Type B pancreatic cell (in vitro differentiated cells): ENCODE results near the gene THEMIS. TPM values are rescaled to one million over a fixed set of nuclear protein-coding genes. Genes with fewer than 3 reads are reported as not detected.

Source experiments
- DNase-seq: peaks from one replicate; pipeline ENCODE4 v3.0.0; 2021; ENCODE audit warnings: mixed read lengths; ENCODE audit not compliant: unreplicated experiment; ENCODE audit errors: extremely low spot score
- H3K27ac Mint-ChIP-seq: 2 replicates; pipeline ENCODE4 v1.8.0; 2021; ENCODE audit warnings: mild to moderate bottlenecking, mixed read lengths
- H3K27me3 Mint-ChIP-seq: 2 replicates; pipeline ENCODE4 v1.8.0; 2021; ENCODE audit warnings: mixed read lengths
- H3K36me3 Mint-ChIP-seq: 2 replicates; pipeline ENCODE4 v1.8.0; 2021; ENCODE audit warnings: mixed read lengths
- H3K4me1 Mint-ChIP-seq: one replicate; pipeline ENCODE4 v1.8.0; 2021; ENCODE audit warnings: mixed read lengths; ENCODE audit not compliant: unreplicated experiment
- H3K4me3 Mint-ChIP-seq: 2 replicates; pipeline ENCODE4 v1.8.0; 2021; ENCODE audit warnings: mild to moderate bottlenecking, mixed read lengths
- H3K9me3 Mint-ChIP-seq: 2 replicates; pipeline ENCODE4 v1.8.0; 2021; ENCODE audit warnings: mixed read lengths
- total RNA-seq: library from RNA; stranded (reverse); gene quantifications from 2 replicates; pipeline ENCODE4 v1.2.1, GENCODE V29; 2021; ENCODE audit warnings: low replicate concordance
- TF ChIP-seq, protein P1 (sequence below): fragments of 200-600 bp; sonication (generic); conservative IDR thresholded peaks from 2 replicates; pipeline ENCODE4 v1.5.0; 2021; ENCODE audit warnings: antibody characterized with exemption, mild to moderate bottlenecking

Gene THEMIS
- total RNA-seq, 1 donor from 2014 or later: not detected

DNA sequence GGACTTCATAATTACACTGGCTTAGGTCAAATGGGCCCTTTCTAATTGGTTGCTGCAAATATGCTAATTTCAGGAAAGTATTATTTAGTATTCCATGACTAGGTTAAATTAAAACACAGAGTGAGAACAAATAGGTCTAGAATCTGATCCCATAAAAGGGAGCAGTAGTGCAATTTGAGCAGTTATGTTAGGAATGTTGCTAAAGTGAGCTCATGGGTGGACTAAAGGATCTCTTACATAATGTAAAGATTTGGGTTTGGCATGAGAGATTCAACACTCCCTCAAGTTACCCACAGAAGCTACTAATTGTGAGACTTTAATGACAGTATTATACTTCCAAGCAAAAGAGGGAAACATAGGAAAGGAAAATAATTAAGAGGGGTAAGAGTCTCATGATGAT is 214.8 kb downstream of the THEMIS start:
- TF ChIP-seq, protein P1, sequence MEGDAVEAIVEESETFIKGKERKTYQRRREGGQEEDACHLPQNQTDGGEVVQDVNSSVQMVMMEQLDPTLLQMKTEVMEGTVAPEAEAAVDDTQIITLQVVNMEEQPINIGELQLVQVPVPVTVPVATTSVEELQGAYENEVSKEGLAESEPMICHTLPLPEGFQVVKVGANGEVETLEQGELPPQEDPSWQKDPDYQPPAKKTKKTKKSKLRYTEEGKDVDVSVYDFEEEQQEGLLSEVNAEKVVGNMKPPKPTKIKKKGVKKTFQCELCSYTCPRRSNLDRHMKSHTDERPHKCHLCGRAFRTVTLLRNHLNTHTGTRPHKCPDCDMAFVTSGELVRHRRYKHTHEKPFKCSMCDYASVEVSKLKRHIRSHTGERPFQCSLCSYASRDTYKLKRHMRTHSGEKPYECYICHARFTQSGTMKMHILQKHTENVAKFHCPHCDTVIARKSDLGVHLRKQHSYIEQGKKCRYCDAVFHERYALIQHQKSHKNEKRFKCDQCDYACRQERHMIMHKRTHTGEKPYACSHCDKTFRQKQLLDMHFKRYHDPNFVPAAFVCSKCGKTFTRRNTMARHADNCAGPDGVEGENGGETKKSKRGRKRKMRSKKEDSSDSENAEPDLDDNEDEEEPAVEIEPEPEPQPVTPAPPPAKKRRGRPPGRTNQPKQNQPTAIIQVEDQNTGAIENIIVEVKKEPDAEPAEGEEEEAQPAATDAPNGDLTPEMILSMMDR: no peak
- Mint-ChIP-seq H3K27ac (no peak overlapping the region), H3K9me3 (no peaks in the 10 kb centered on the region), H3K27me3 (peaks cover 4% of the 10 kb centered on the region), H3K4me1 (no peaks in the 10 kb centered on the region), H3K4me3 (no peak overlapping the region), H3K36me3 (no peaks in the 10 kb centered on the region)
- DNase-seq: no peak

DNA sequence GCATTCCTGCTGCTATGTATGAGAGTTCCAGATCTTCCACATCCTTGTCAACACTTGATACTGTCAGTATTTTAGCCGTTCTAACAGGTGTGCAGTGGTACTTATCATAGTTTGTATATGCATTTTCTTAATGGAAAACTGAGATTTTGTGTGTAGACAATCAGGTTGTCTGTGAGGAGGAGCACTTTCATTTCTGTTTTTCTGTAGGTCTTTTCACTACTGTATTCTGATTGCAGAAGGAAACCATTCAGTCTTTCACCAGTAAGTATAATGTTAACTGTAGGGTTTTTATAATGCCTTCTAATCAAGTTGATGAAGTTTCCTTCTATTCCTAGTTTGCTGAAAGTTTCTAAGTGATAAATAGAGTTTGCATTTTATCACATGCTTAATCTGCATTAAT is 216.4 kb downstream of the THEMIS start:
- H3K27me3 Mint-ChIP-seq: peaks cover 4% of the 10 kb centered on the region

More for the DNA sequence above, 216.4 kb downstream of the THEMIS start:
- H3K36me3 Mint-ChIP-seq: no peaks in the 10 kb centered on the region
- H3K27ac Mint-ChIP-seq: no peak overlapping the region
- TF ChIP-seq, protein P1: no peak
- no peaks in the 10 kb centered on the region for H3K9me3 Mint-ChIP-seq
- no peak overlapping the region for H3K4me3 Mint-ChIP-seq
- no peak for DNase-seq
- H3K4me1 Mint-ChIP-seq: no peaks in the 10 kb centered on the region
